Neural progenitor cell (in vitro differentiated cells): ENCODE data around the gene SNX17. TPM values are rescaled to one million over a fixed set of nuclear protein-coding genes. Genes with fewer than 3 reads are reported as not detected.

Experiments
- DNase-seq: peaks from one replicate; pipeline ENCODE4 v3.0.0-alpha.2; 2016; ENCODE audit warnings: low spot score
- H2AFZ ChIP-seq: fragments of 200-600 bp; sonication (generic); replicated peaks from 2 replicates; pipeline ENCODE4 v1.6.1; 2016; ENCODE audit warnings: antibody characterized with exemption
- H3F3A ChIP-seq: fragments of 200-600 bp; sonication (generic); 2 replicates; pipeline ENCODE4 v1.6.1; 2016; ENCODE audit warnings: antibody characterized with exemption, low read depth
- H3K27ac ChIP-seq: fragments of 200-600 bp; sonication (generic); 2 replicates; pipeline ENCODE4 v1.5.1; 2016; ENCODE audit warnings: mild to moderate bottlenecking
- H3K27me3 ChIP-seq: fragments of 200-600 bp; sonication (generic); 2 replicates; pipeline ENCODE4 v1.6.1; 2016; ENCODE audit warnings: mild to moderate bottlenecking, moderate library complexity
- H3K36me3 ChIP-seq: fragments of 200-600 bp; sonication (generic); 2 replicates; pipeline ENCODE4 v1.5.1; 2016
- H3K4me1 ChIP-seq: fragments of 200-600 bp; sonication (generic); 2 replicates; pipeline ENCODE4 v1.6.1; 2016; ENCODE audit warnings: mixed run types
- H3K4me2 ChIP-seq: fragments of 200-600 bp; sonication (generic); 2 replicates; pipeline ENCODE4 v1.6.1; 2016
- H3K4me3 ChIP-seq: fragments of 200-600 bp; sonication (generic); 2 replicates; pipeline ENCODE4 v1.5.1; 2016
- H3K79me2 ChIP-seq: fragments of 200-600 bp; sonication (generic); 2 replicates; pipeline ENCODE4 v1.6.1; 2016; ENCODE audit warnings: low read depth
- H3K9ac ChIP-seq: fragments of 200-600 bp; sonication (generic); 2 replicates; pipeline ENCODE4 v1.6.1; 2016
- H3K9me3 ChIP-seq: fragments of 200-600 bp; sonication (generic); 2 replicates; pipeline ENCODE4 v1.5.1; 2016; ENCODE audit warnings: low read depth
- H4K20me1 ChIP-seq: fragments of 200-600 bp; sonication (generic); 2 replicates; pipeline ENCODE4 v1.6.1; 2016; ENCODE audit warnings: low read depth
- H3K27ac Mint-ChIP-seq: 3 replicates; pipeline ENCODE4 v1.8.0; 2021; ENCODE audit warnings: mixed read lengths
- H3K27me3 Mint-ChIP-seq: 2 replicates; pipeline ENCODE4 v1.8.0; 2022; ENCODE audit warnings: low read depth, mild to moderate bottlenecking, inconsistent platforms, moderate library complexity, mixed read lengths; ENCODE audit not compliant: insufficient read depth
- H3K36me3 Mint-ChIP-seq: 3 replicates; pipeline ENCODE4 v1.8.0; 2021; ENCODE audit warnings: mixed read lengths
- H3K4me1 Mint-ChIP-seq: 3 replicates; pipeline ENCODE4 v1.8.0; 2021; ENCODE audit warnings: mixed read lengths
- H3K4me3 Mint-ChIP-seq: 3 replicates; pipeline ENCODE4 v1.8.0; 2021; ENCODE audit warnings: mild to moderate bottlenecking, moderate library complexity, mixed read lengths
- H3K9me3 Mint-ChIP-seq: 3 replicates; pipeline ENCODE4 v1.8.0; 2020; ENCODE audit warnings: mixed read lengths
- CTCF ChIP-seq: fragments of 200-600 bp; sonication (generic); IDR thresholded peaks from 2 replicates; pipeline ENCODE4 v1.5.1; 2017; ENCODE audit warnings: antibody characterized with exemption, mild to moderate bottlenecking
- EZH2 ChIP-seq: fragments of 200-600 bp; sonication (generic); IDR thresholded peaks from 2 replicates; pipeline ENCODE4 v1.6.1; 2017; ENCODE audit warnings: antibody characterized with exemption, mild to moderate bottlenecking, moderate library complexity
- EZH2phosphoT487 ChIP-seq: fragments of 200-600 bp; sonication (generic); IDR thresholded peaks from 2 replicates; pipeline ENCODE4 v1.6.1; 2017; ENCODE audit warnings: antibody characterized with exemption
- total RNA-seq: library from RNA; depleted of rRNA; stranded (reverse); fragments of >200 nt; gene quantifications from 2 replicates; pipeline ENCODE4 v1.2.3, GENCODE V29; 2015; ENCODE audit warnings: low replicate concordance

SNX17 gene
- total RNA-seq, 1 donor from 2014 or later, result 65.2 TPM

- Histone ChIP-seq H3K79me2 (peaks cover 91% of the 10 kb centered on the region), H3F3A (peaks cover 37% of the 10 kb centered on the region), H4K20me1 (peaks cover 38% of the 10 kb centered on the region), H3K4me3 (no peak overlapping the region), H3K36me3 (no peaks in the 10 kb centered on the region), H3K4me1 (peaks cover 5% of the 10 kb centered on the region), H3K27ac (no peak overlapping the region), H3K9me3 (no peaks in the 10 kb centered on the region), H3K27me3 (no peaks in the 10 kb centered on the region), H2AFZ (no peak overlapping the region), H3K4me2 (no peak overlapping the region), H3K9ac (no peak overlapping the region)
- Mint-ChIP-seq H3K4me3 (peak overlapping the region; percentile 39), H3K27me3 (peaks cover 2% of the 10 kb centered on the region), H3K36me3 (peaks cover 5% of the 10 kb centered on the region), H3K27ac (no peak overlapping the region), H3K4me1 (peaks cover 30% of the 10 kb centered on the region), H3K9me3 (peaks cover 3% of the 10 kb centered on the region)
- TF ChIP-seq CTCF (no peak), EZH2phosphoT487 (no peak), EZH2 (no peak)
- DNase-seq, result no peak
Observed at GRCh38 chr2:27353762-27354596, 16.4 kb upstream of the SNX17 start.

DNA sequence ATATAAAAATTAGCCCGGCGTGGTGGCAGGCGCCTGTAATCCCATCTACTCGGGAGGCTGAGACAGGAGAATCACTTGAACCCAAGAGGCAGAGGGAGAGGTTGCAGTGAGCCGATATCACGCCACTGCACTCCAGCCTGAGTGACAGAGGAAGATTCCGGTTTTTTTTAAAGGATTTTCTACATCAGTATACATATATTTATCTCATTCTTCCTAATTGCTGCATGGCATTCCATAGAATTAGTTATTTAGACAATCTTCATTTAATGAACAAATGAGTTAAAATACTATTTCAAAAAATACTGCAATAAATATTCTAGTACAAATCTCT is 15.9 kb upstream of the SNX17 start:
- H3K27ac ChIP-seq, result no peak overlapping the region
- peaks cover 37% of the 10 kb centered on the region for H3F3A ChIP-seq
- H3K27me3 ChIP-seq, result no peaks in the 10 kb centered on the region
- peaks cover 5% of the 10 kb centered on the region for H3K36me3 Mint-ChIP-seq
- no peak overlapping the region for H3K27ac Mint-ChIP-seq
- no peak for TF ChIP-seq EZH2
- no peak for TF ChIP-seq EZH2phosphoT487
- TF ChIP-seq CTCF, result no peak
- H3K4me3 ChIP-seq, result no peak overlapping the region
- no peak overlapping the region for H3K4me2 ChIP-seq
- no peak overlapping the region for H2AFZ ChIP-seq
- peaks cover 2% of the 10 kb centered on the region for H3K27me3 Mint-ChIP-seq
- H4K20me1 ChIP-seq, result peaks cover 38% of the 10 kb centered on the region
- DNase-seq, result no peak
- H3K4me1 ChIP-seq, result peaks cover 5% of the 10 kb centered on the region
- peaks cover 85% of the 10 kb centered on the region for H3K79me2 ChIP-seq
- peaks cover 30% of the 10 kb centered on the region for H3K4me1 Mint-ChIP-seq
- no peaks in the 10 kb centered on the region for H3K9me3 ChIP-seq
- peaks cover 3% of the 10 kb centered on the region for H3K9me3 Mint-ChIP-seq
- H3K36me3 ChIP-seq, result no peaks in the 10 kb centered on the region
- H3K9ac ChIP-seq, result no peak overlapping the region
- H3K4me3 Mint-ChIP-seq, result peak overlapping the region; percentile 98

DNA sequence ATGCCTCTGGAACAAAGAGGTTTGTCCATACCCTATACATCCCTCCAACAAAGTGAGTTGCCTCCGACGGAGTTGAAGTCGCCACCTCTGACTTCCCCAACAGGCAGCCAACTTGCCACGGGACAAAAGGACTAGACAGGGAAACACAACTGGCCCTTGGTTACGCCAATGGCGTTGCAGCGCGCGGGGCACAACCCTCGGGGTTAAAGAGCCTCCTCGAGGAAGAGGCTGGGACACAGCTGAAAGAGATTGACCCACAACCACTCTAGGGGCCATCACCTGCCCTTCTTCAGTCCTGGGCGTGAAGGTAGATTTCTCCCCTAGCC is 14.4 kb upstream of the SNX17 start:
- H2AFZ ChIP-seq, result peak overlapping the region; percentile 20
- H3K27ac ChIP-seq, result peak overlapping the region; percentile 94
- peaks cover 5% of the 10 kb centered on the region for H3K36me3 Mint-ChIP-seq
- H3K27ac Mint-ChIP-seq, result peak overlapping the region; percentile 94
- peak overlapping the region; percentile 98 for H3K4me2 ChIP-seq
- H3K79me2 ChIP-seq, result peaks cover 79% of the 10 kb centered on the region
- H3K27me3 Mint-ChIP-seq, result peaks cover 2% of the 10 kb centered on the region
- H3F3A ChIP-seq, result peaks cover 45% of the 10 kb centered on the region
- H3K4me1 ChIP-seq, result peaks cover 5% of the 10 kb centered on the region
- no peaks in the 10 kb centered on the region for H3K27me3 ChIP-seq
- peaks cover 30% of the 10 kb centered on the region for H3K4me1 Mint-ChIP-seq
- peaks cover 25% of the 10 kb centered on the region for H4K20me1 ChIP-seq
- peak overlapping the region; percentile 68 for H3K4me3 ChIP-seq
- peak; percentile 74 for DNase-seq
- peaks cover 3% of the 10 kb centered on the region for H3K9me3 Mint-ChIP-seq
- H3K4me3 Mint-ChIP-seq, result peak overlapping the region; percentile 98
- H3K9ac ChIP-seq, result peak overlapping the region; percentile 79
- no peaks in the 10 kb centered on the region for H3K36me3 ChIP-seq
- H3K9me3 ChIP-seq, result no peaks in the 10 kb centered on the region
- TF ChIP-seq EZH2phosphoT487 (no peak), EZH2 (no peak), CTCF (no peak)
